D721Med (cell line): ENCODE measurements around the gene CLSTN2.

Source experiments
- DNase-seq: peaks from one replicate; pipeline ENCODE4 v3.0.0; 2011; ENCODE audit warnings: low spot score; ENCODE audit not compliant: insufficient read length
- FAIRE-seq: peaks from 2 replicates; lab custom pipeline; 2011; peaks lifted over from hg19 to GRCh38; lab: Jason Lieb, UNC
- CTCF ChIP-seq: IDR thresholded peaks from 2 replicates; pipeline ENCODE4 v1.5.1; 2012; ENCODE audit warnings: mild to moderate bottlenecking, control low read depth; ENCODE audit not compliant: insufficient read depth; ENCODE audit errors: missing control alignments

Gene CLSTN2

GRCh38 chr3:140510303-140510861 lies 575.4 kb downstream of the CLSTN2 start:
- TF ChIP-seq CTCF, result no peak
- FAIRE-seq (no peak), DNase-seq (no peak)

GRCh38 chr3:140521751-140522445 lies 586.9 kb downstream of the CLSTN2 start:
- DNase-seq (no peak), FAIRE-seq (no peak)
- no peak for TF ChIP-seq CTCF

GRCh38 chr3:140522653-140523380 lies 587.8 kb downstream of the CLSTN2 start:
- DNase-seq, result no peak
- no peak for TF ChIP-seq CTCF

GRCh38 chr3:140523600-140523999 lies 588.6 kb downstream of the CLSTN2 start:
- DNase-seq, result no peak
- FAIRE-seq, result no peak
- TF ChIP-seq CTCF, result no peak

More at GRCh38 chr3:140522653-140523380, 587.8 kb downstream of the CLSTN2 start:
- FAIRE-seq, result no peak

GRCh38 chr3:140527156-140527555 lies 592.2 kb downstream of the CLSTN2 start:
- FAIRE-seq (no peak), DNase-seq (no peak)
- TF ChIP-seq CTCF, result no peak

GRCh38 chr3:140529096-140529495 lies 594.1 kb downstream of the CLSTN2 start:
- DNase-seq, result no peak
- no peak for FAIRE-seq
- TF ChIP-seq CTCF, result no peak
